DND-41 (cell line): ENCODE data around the gene KLRF2.
"Not testable (repeated sequence)": the region's sequence is repeated elsewhere in the genome, so short reads cannot be mapped to it uniquely, and the experiment has no call there.

Experiments used
- ATAC-seq: fragments of 200-7000 bp; cut with Tn5 transposase; 3 replicates; pipeline ENCODE4 v1.9.1; 2021; ENCODE audit warnings: low read depth; ENCODE audit not compliant: insufficient read depth
- DNase-seq: peaks from one replicate; pipeline ENCODE4 v3.0.0-alpha.2; 2020
- H2AFZ ChIP-seq: 2 replicates; pipeline ENCODE4 v1.6.0; 2012; ENCODE audit warnings: low read depth, low read length
- H3K27ac ChIP-seq: 2 replicates; pipeline ENCODE4 v1.5.1; 2012; ENCODE audit warnings: low read length, inconsistent platforms
- H3K27me3 ChIP-seq: fragments of 200-600 bp; sonication (generic); 2 replicates; pipeline ENCODE4 v1.6.0; 2012; ENCODE audit warnings: low read length, mild to moderate bottlenecking, inconsistent platforms; ENCODE audit not compliant: insufficient read depth, poor library complexity
- H3K36me3 ChIP-seq: 2 replicates; pipeline ENCODE4 v1.5.1; 2012; ENCODE audit warnings: low read length, inconsistent platforms; ENCODE audit not compliant: insufficient read depth
- H3K4me1 ChIP-seq: 2 replicates; pipeline ENCODE4 v1.5.1; 2012; ENCODE audit warnings: mild to moderate bottlenecking, low read length; ENCODE audit not compliant: insufficient read depth
- H3K4me2 ChIP-seq: 2 replicates; pipeline ENCODE4 v1.6.0; 2012; ENCODE audit warnings: mild to moderate bottlenecking, moderate library complexity, low read length, inconsistent platforms; ENCODE audit not compliant: insufficient read depth
- H3K4me3 ChIP-seq, 2 experiments: fragments of 200-600 bp in 1 of 2; shearing (Covaris generic) in 1 of 2; 2 replicates each; pipeline ENCODE4 v1.5.1; 2012 to 2016; ENCODE audit warnings: inconsistent platforms in 2 of 2, low read length in 2 of 2, mild to moderate bottlenecking in 2 of 2, low read depth in 1 of 2, moderate library complexity in 1 of 2
- H3K79me2 ChIP-seq: 2 replicates; pipeline ENCODE4 v1.6.0; 2012; ENCODE audit warnings: low read length, inconsistent platforms; ENCODE audit not compliant: insufficient read depth
- H3K9ac ChIP-seq: 2 replicates; pipeline ENCODE4 v1.6.0; 2012; ENCODE audit warnings: low read depth, mild to moderate bottlenecking, inconsistent platforms, low read length, moderate library complexity
- H3K9me3 ChIP-seq: 2 replicates; pipeline ENCODE4 v1.5.1; 2012; ENCODE audit warnings: low read length, moderate library complexity, mild to moderate bottlenecking, inconsistent platforms; ENCODE audit not compliant: insufficient read depth, severe bottlenecking
- H4K20me1 ChIP-seq: 2 replicates; pipeline ENCODE4 v1.6.0; 2012; ENCODE audit warnings: low read length; ENCODE audit not compliant: insufficient read depth
- CTCF ChIP-seq: IDR thresholded peaks from 2 replicates; pipeline ENCODE4 v1.5.1; 2012; ENCODE audit warnings: borderline replicate concordance, low read length, moderate library complexity, mild to moderate bottlenecking; ENCODE audit not compliant: poor library complexity, severe bottlenecking; ENCODE audit errors: extremely low read depth
- EZH2 ChIP-seq: IDR thresholded peaks from 3 replicates; pipeline ENCODE4 v1.6.1; 2012; ENCODE audit warnings: borderline replicate concordance, low read depth, mild to moderate bottlenecking, moderate library complexity, low read length, inconsistent platforms; ENCODE audit not compliant: severe bottlenecking

The KLRF2 gene

DNA sequence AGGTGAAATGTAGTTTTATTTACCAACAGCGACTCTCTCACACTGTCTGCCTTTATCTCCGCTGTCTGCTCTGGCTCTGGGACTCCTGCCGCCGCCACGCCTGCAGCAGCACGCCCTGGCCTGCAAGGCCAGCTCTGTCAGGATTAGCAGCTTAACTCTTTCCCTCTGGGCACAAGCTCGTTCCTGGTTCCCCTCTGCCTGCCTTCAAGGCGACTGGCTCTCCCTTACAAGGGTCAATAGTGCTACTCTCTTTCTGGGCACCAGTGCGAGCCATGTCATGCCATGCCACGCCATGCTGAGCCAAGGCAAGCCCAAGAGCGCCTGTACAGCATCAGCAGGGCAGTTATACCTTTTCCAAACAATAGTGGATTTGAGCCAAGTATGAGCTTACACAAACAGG is 8.5 kb upstream of the KLRF2 start:
- ATAC-seq: no peak
- no peak overlapping the region for H2AFZ ChIP-seq

GRCh38 chr12:9876120-9876519 is 5.2 kb upstream of the KLRF2 start:
- DNase-seq, H3K27ac ChIP-seq, H4K20me1 ChIP-seq, H3K9ac ChIP-seq, H3K27me3 ChIP-seq, H2AFZ ChIP-seq, H3K79me2 ChIP-seq, H3K4me3 ChIP-seq, ATAC-seq, H3K36me3 ChIP-seq, H3K4me2 ChIP-seq, H3K9me3 ChIP-seq: not testable (repeated sequence)
- H3K4me1 ChIP-seq: peaks cover 17% of the 10 kb centered on the region

More for the DNA sequence above, 8.5 kb upstream of the KLRF2 start:
- no peaks in the 10 kb centered on the region for H3K9me3 ChIP-seq
- H3K27ac ChIP-seq: no peak overlapping the region
- peaks cover 16% of the 10 kb centered on the region for H3K4me1 ChIP-seq
- no peak for DNase-seq
- H3K4me3 ChIP-seq: no peak overlapping the region
- no peak overlapping the region for H3K4me2 ChIP-seq
- no peak overlapping the region for H3K9ac ChIP-seq
- no peaks in the 10 kb centered on the region for H4K20me1 ChIP-seq
- no peaks in the 10 kb centered on the region for H3K27me3 ChIP-seq
- TF ChIP-seq EZH2: no peak
- TF ChIP-seq CTCF: no peak
- no peaks in the 10 kb centered on the region for H3K36me3 ChIP-seq
- H3K79me2 ChIP-seq: peaks cover 19% of the 10 kb centered on the region

- Histone ChIP-seq H3K27me3 (no peaks in the 10 kb centered on the region), H3K27ac (no peak overlapping the region), H2AFZ (no peak overlapping the region), H3K9ac (no peak overlapping the region), H4K20me1 (no peaks in the 10 kb centered on the region), H3K9me3 (no peaks in the 10 kb centered on the region), H3K4me3 (no peak overlapping the region), H3K79me2 (no peaks in the 10 kb centered on the region), H3K4me1 (peaks cover 14% of the 10 kb centered on the region), H3K36me3 (no peaks in the 10 kb centered on the region), H3K4me2 (no peak overlapping the region)
- TF ChIP-seq CTCF: no peak
- TF ChIP-seq EZH2: no peak
- no peak for DNase-seq
- ATAC-seq: no peak
Measured at GRCh38 chr12:9880532-9881078, 684 bp upstream of the KLRF2 start.

DNA sequence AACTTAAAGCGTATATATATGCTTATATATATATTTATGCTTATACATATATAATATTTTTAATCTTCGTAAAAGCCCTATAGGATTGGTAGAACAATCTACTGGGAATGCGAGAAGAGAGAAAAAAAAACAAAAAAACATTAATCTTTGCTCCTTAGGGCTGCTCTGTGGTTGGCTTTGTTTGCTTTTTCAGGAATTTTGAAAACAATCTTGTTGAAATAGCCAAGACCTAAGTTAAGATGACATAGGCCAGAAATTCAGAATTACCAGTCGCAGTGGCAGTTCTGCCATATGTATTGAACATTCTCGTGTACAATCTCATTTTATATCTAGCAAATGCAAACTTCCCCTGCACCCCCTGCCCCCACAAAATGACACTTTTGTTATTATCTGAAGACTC is 699 bp downstream of the KLRF2 start:
- H3K9ac ChIP-seq: no peak overlapping the region
- H2AFZ ChIP-seq: no peak overlapping the region
- H3K27me3 ChIP-seq: no peaks in the 10 kb centered on the region
- H3K9me3 ChIP-seq: no peaks in the 10 kb centered on the region
- H3K79me2 ChIP-seq: no peaks in the 10 kb centered on the region
- no peaks in the 10 kb centered on the region for H4K20me1 ChIP-seq
- no peak for TF ChIP-seq CTCF
- TF ChIP-seq EZH2: no peak
- no peaks in the 10 kb centered on the region for H3K36me3 ChIP-seq
- DNase-seq: no peak
- H3K4me2 ChIP-seq: no peak overlapping the region
- H3K27ac ChIP-seq: no peak overlapping the region
- no peak overlapping the region for H3K4me3 ChIP-seq
- H3K4me1 ChIP-seq: peaks cover 14% of the 10 kb centered on the region
- ATAC-seq: no peak
